H9 (cell line): Measurements from ENCODE around the gene RTP4. TPM values are rescaled to one million over a fixed set of nuclear protein-coding genes. Genes with fewer than 3 reads are reported as not detected.

Experiments
- DNase-seq: peaks from one replicate; pipeline ENCODE4 v3.0.0-alpha.2; 2017
- H2AFZ ChIP-seq: one replicate; pipeline ENCODE4 v1.6.1; 2013; ENCODE audit warnings: mild to moderate bottlenecking, low read length, control low read depth, moderate library complexity
- H2AK5ac ChIP-seq: 2 replicates; pipeline ENCODE4 v1.6.1; 2013; ENCODE audit warnings: low read length, control low read depth, mixed read lengths; ENCODE audit not compliant: insufficient read length
- H2BK120ac ChIP-seq: one replicate; pipeline ENCODE4 v1.6.1; 2013; ENCODE audit warnings: low read depth, mild to moderate bottlenecking, low read length, control low read depth, inconsistent platforms; ENCODE audit not compliant: poor library complexity, severe bottlenecking
- H2BK12ac ChIP-seq: 2 replicates; pipeline ENCODE4 v1.6.1; 2013; ENCODE audit warnings: low read length, control low read depth, mixed read lengths, low read depth; ENCODE audit not compliant: insufficient read length
- H2BK15ac ChIP-seq: 2 replicates; pipeline ENCODE4 v1.6.1; 2013; ENCODE audit warnings: low read depth, low read length, control low read depth
- H2BK20ac ChIP-seq: one replicate; pipeline ENCODE4 v1.6.1; 2013; ENCODE audit warnings: low read depth, mild to moderate bottlenecking, low read length, control low read depth, inconsistent platforms; ENCODE audit not compliant: poor library complexity, severe bottlenecking
- H2BK5ac ChIP-seq: 2 replicates; pipeline ENCODE4 v1.6.1; 2013; ENCODE audit warnings: low read length, control low read depth, mixed read lengths; ENCODE audit not compliant: insufficient read length
- H3K14ac ChIP-seq: 2 replicates; pipeline ENCODE4 v1.6.1; 2013; ENCODE audit warnings: low read length, control low read depth; ENCODE audit not compliant: insufficient read depth
- H3K18ac ChIP-seq: 2 replicates; pipeline ENCODE4 v1.6.1; 2013; ENCODE audit warnings: low read depth, mild to moderate bottlenecking, mixed read lengths, low read length, control low read depth; ENCODE audit not compliant: insufficient read length
- H3K23ac ChIP-seq: 2 replicates; pipeline ENCODE4 v1.6.1; 2013; ENCODE audit warnings: low read length, control low read depth, mixed read lengths, low read depth; ENCODE audit not compliant: insufficient read length
- H3K23me2 ChIP-seq: 2 replicates; pipeline ENCODE4 v1.6.1; 2013; ENCODE audit warnings: low read depth, mild to moderate bottlenecking, mixed read lengths, low read length, control low read depth; ENCODE audit not compliant: insufficient read length, poor library complexity, severe bottlenecking
- H3K27ac ChIP-seq: 2 replicates; pipeline ENCODE4 v1.5.1; 2013; ENCODE audit warnings: low read length, control low read depth, mixed read lengths, low read depth; ENCODE audit not compliant: insufficient read length
- H3K27me3 ChIP-seq: 2 replicates; pipeline ENCODE4 v1.6.1; 2013; ENCODE audit warnings: low read length, control low read depth, inconsistent platforms; ENCODE audit not compliant: insufficient read depth
- H3K4ac ChIP-seq: 2 replicates; pipeline ENCODE4 v1.6.1; 2013; ENCODE audit warnings: low read depth, mild to moderate bottlenecking, control low read depth, inconsistent platforms, low read length, moderate library complexity
- H3K4me1 ChIP-seq: 2 replicates; pipeline ENCODE4 v1.6.1; 2013; ENCODE audit warnings: low read length, control low read depth, inconsistent platforms; ENCODE audit not compliant: insufficient read depth
- H3K4me2 ChIP-seq: 2 replicates; pipeline ENCODE4 v1.6.1; 2013; ENCODE audit warnings: low read length, control low read depth, mixed read lengths; ENCODE audit not compliant: insufficient read length, insufficient read depth
- H3K56ac ChIP-seq: 2 replicates; pipeline ENCODE4 v1.6.1; 2013; ENCODE audit warnings: low read depth, mild to moderate bottlenecking, mixed read lengths, low read length, control low read depth; ENCODE audit not compliant: insufficient read length
- H3K79me1 ChIP-seq: 2 replicates; pipeline ENCODE4 v1.6.1; 2013; ENCODE audit warnings: low read depth, mild to moderate bottlenecking, moderate library complexity, low read length, control low read depth, inconsistent platforms; ENCODE audit not compliant: insufficient read depth, poor library complexity, severe bottlenecking
- H3K79me2 ChIP-seq: 2 replicates; pipeline ENCODE4 v1.6.1; 2013; ENCODE audit warnings: low read length, control low read depth, inconsistent platforms; ENCODE audit not compliant: insufficient read depth
- H3K9ac ChIP-seq: 2 replicates; pipeline ENCODE4 v1.6.1; 2013; ENCODE audit warnings: low read length, control low read depth, mixed read lengths; ENCODE audit not compliant: insufficient read length; ENCODE audit errors: extremely low read depth
- H3K9me3 ChIP-seq: one replicate; pipeline ENCODE4 v1.6.1; 2013; ENCODE audit warnings: low read depth, low read length, inconsistent platforms; ENCODE audit not compliant: control insufficient read depth
- H3T11ph ChIP-seq: one replicate; pipeline ENCODE4 v1.6.1; 2013; ENCODE audit warnings: mild to moderate bottlenecking, low read length, control low read depth, inconsistent platforms
- H4K20me1 ChIP-seq: one replicate; pipeline ENCODE4 v1.6.1; 2013; ENCODE audit not compliant: control insufficient read depth, insufficient read length, insufficient read depth
- H4K5ac ChIP-seq: 2 replicates; pipeline ENCODE4 v1.6.1; 2013; ENCODE audit warnings: low read depth, mild to moderate bottlenecking, mixed read lengths, low read length, control low read depth; ENCODE audit not compliant: insufficient read length
- H4K8ac ChIP-seq: replicated peaks from 2 replicates; pipeline ENCODE4 v1.6.1; 2013; ENCODE audit warnings: low read length, control low read depth, mixed read lengths, low read depth; ENCODE audit not compliant: insufficient read length
- H4K91ac ChIP-seq: 2 replicates; pipeline ENCODE4 v1.6.1; 2013; ENCODE audit warnings: low read depth, mild to moderate bottlenecking, moderate library complexity, mixed read lengths, low read length, control low read depth; ENCODE audit not compliant: insufficient read length
- H3K27ac Mint-ChIP-seq, 3 experiments: 2 replicates in 2 of 3; 3 replicates in 1 of 3; pipeline ENCODE4 v1.8.0; 2020 to 2021; ENCODE audit warnings: mixed read lengths in 3 of 3, mild to moderate bottlenecking in 1 of 3, moderate library complexity in 1 of 3
- H3K27me3 Mint-ChIP-seq: 2 replicates; pipeline ENCODE4 v1.8.0; 2021; ENCODE audit warnings: low read depth, mild to moderate bottlenecking, moderate library complexity, mixed read lengths
- H3K36me3 Mint-ChIP-seq, 3 experiments: 2 replicates in 2 of 3; 3 replicates in 1 of 3; pipeline ENCODE4 v1.8.0; 2020 to 2021; ENCODE audit warnings: low read depth in 3 of 3, mixed read lengths in 3 of 3; ENCODE audit not compliant: insufficient read depth in 1 of 3
- H3K4me1 Mint-ChIP-seq, 2 experiments: 2 replicates each; pipeline ENCODE4 v1.8.0; 2020; ENCODE audit warnings: mixed read lengths in 2 of 2
- H3K4me3 Mint-ChIP-seq, 2 experiments: 2 replicates in 1 of 2; 3 replicates in 1 of 2; pipeline ENCODE4 v1.8.0; 2020 to 2021; ENCODE audit warnings: mild to moderate bottlenecking in 2 of 2, mixed read lengths in 2 of 2, moderate library complexity in 1 of 2
- H3K9me3 Mint-ChIP-seq, 2 experiments: 2 replicates in 1 of 2; 3 replicates in 1 of 2; pipeline ENCODE4 v1.8.0; 2020; ENCODE audit warnings: mild to moderate bottlenecking in 2 of 2, mixed read lengths in 2 of 2, moderate library complexity in 1 of 2
- CTCF ChIP-seq: fragments of 200-600 bp; sonication (generic); conservative IDR thresholded peaks from 3 replicates; pipeline ENCODE4 v1.8.0; 2021; ENCODE audit warnings: antibody characterized with exemption, mild to moderate bottlenecking
- WGBS: extraction: QIAGEN DNeasy Blood & Tissue Kit; methylation state at CpG from one replicate; pipeline ENCODE4 v1.1.7; 2013; ENCODE audit warnings: missing lambda C conversion rate, low lambda C conversion rate, mixed read lengths; ENCODE audit not compliant: insufficient read length; ENCODE audit errors: extremely low coverage; 5-methylcytosine and 5-hydroxymethylcytosine counted together
- total RNA-seq: library from RNA; stranded (reverse); gene quantifications from 2 replicates; pipeline ENCODE4 v1.2.1, GENCODE V29; 2021

RTP4 gene
- total RNA-seq, 1 experiment from 2014 or later, result not detected

GRCh38 chr3:187340578-187340977 is 27.6 kb upstream of the RTP4 start:
- Histone ChIP-seq H3K18ac (no peak overlapping the region), H3T11ph (no peak overlapping the region), H2AFZ (no peak overlapping the region), H3K27me3 (no peaks in the 10 kb centered on the region), H4K5ac (no peak overlapping the region), H3K14ac (no peak overlapping the region), H3K23ac (no peak overlapping the region), H2BK12ac (no peak overlapping the region), H3K79me1 (no peaks in the 10 kb centered on the region), H2BK5ac (no peak overlapping the region), H3K56ac (no peak overlapping the region), H3K79me2 (no peaks in the 10 kb centered on the region), H2BK20ac (no peak overlapping the region), H3K9me3 (no peaks in the 10 kb centered on the region), H2AK5ac (no peak overlapping the region), H4K91ac (no peak overlapping the region), H3K9ac (no peak overlapping the region), H2BK15ac (no peak overlapping the region), H3K4me2 (no peak overlapping the region), H3K4me1 (no peaks in the 10 kb centered on the region), H3K4ac (no peak overlapping the region), H2BK120ac (no peak overlapping the region), H3K27ac (no peak overlapping the region), H4K20me1 (no peaks in the 10 kb centered on the region), H4K8ac (no peak overlapping the region), H3K23me2 (no peaks in the 10 kb centered on the region)
- H3K4me3 Mint-ChIP-seq, result no peak overlapping the region
- H3K4me1 Mint-ChIP-seq, result peaks cover 3 to 9% of the 10 kb centered on the region in 2 experiments; a peak in 2 of 4 replicates
- no peaks in the 10 kb centered on the region; a peak in 1 of 7 replicates for H3K36me3 Mint-ChIP-seq
- no peaks in the 10 kb centered on the region for H3K27me3 Mint-ChIP-seq
- H3K9me3 Mint-ChIP-seq, result no peaks in the 10 kb centered on the region
- DNase-seq, result no peak
- no peak overlapping the region for H3K27ac Mint-ChIP-seq
- WGBS, result no CpG with 5 or more reads among the region's 1 CpG
- TF ChIP-seq CTCF, result no peak
